Esophagus squamous epithelium (tissue), 5 donors: ENCODE results near the gene FAM174B. TPM values are rescaled to one million over a fixed set of nuclear protein-coding genes. Genes with fewer than 3 reads are reported as not detected.

Experiments used
- DNase-seq: peaks from one replicate; lab custom pipeline; 2025; lab: John Stamatoyannopoulos, UW
- H3K27ac ChIP-seq, 4 donors: fragments of 200-600 bp; sonication (generic); one replicate each; pipeline ENCODE4 v1.5.1; 2016 to 2019; ENCODE audit warnings: mild to moderate bottlenecking in 1 of 4
- H3K27me3 ChIP-seq, 4 donors: fragments of 200-600 bp; sonication (generic); 1 replicate in 3 of 4; 2 replicates in 1 of 4; pipeline versions ENCODE4 v1.5.1 to v1.6.0; 2017 to 2021; ENCODE audit warnings: antibody characterized with exemption in 1 of 4
- H3K36me3 ChIP-seq, 3 donors: fragments of 200-600 bp; sonication (generic); one replicate each; pipeline ENCODE4 v1.5.1; 2016 to 2019
- H3K4me1 ChIP-seq, 3 donors: fragments of 200-600 bp; sonication (generic); one replicate each; pipeline ENCODE4 v1.5.1; 2017 to 2019
- H3K4me3 ChIP-seq, 4 donors: fragments of 200-600 bp; sonication (generic); 1 replicate in 3 of 4; 2 replicates in 1 of 4; pipeline ENCODE4 v1.5.1; 2016 to 2019; ENCODE audit warnings: mild to moderate bottlenecking in 2 of 4, moderate library complexity in 1 of 4
- H3K9me3 ChIP-seq, 3 donors: fragments of 200-600 bp; sonication (generic); one replicate each; pipeline ENCODE4 v1.5.1; 2016 to 2019
- CTCF ChIP-seq, 6 experiments: fragments of 450-650 bp in 4 of 6; fragments of 200-600 bp in 2 of 6; sonication (generic) in 2 of 6; IDR thresholded peaks; one replicate each; pipeline ENCODE4 v1.5.1; 2016 to 2019; ENCODE audit warnings: antibody characterized with exemption in 6 of 6, mild to moderate bottlenecking in 4 of 6, moderate library complexity in 4 of 6
- POLR2A ChIP-seq, 4 donors: fragments of 450-650 bp; IDR thresholded peaks; one replicate each; pipeline ENCODE4 v1.6.1; 2017; ENCODE audit warnings: antibody characterized with exemption in 4 of 4, mild to moderate bottlenecking in 4 of 4, moderate library complexity in 3 of 4
- WGBS, 2 donors: methylation state at CpG; one replicate each; pipeline ENCODE4 v1.1.5; 2018; 5-methylcytosine and 5-hydroxymethylcytosine counted together
- intact Hi-C: fragments of 100-400 bp; cut with DNase I; formaldehyde crosslinking; loops from one replicate; pipeline ENCODE4 v1.15.0; 2022
- total RNA-seq, 4 donors: library from RNA; depleted of rRNA; stranded (reverse); fragments of >200 nt; gene quantifications; one replicate each; pipeline ENCODE4 v1.1.0, GENCODE V29; 2016
- donor health status: DM: yes; HTN: yes; CAD: no.

FAM174B gene
- total RNA-seq, 4 donors from 2014 or later = 1.4 to 11.7 (median 4.2) TPM

GRCh38 chr15:92687195-92687602 is 31.6 kb upstream of the FAM174B start:
- intact Hi-C loops = no loop called here
- TF ChIP-seq POLR2A (IDR thresholded peaks at IDR 0.05) (no peak), CTCF (IDR thresholded peaks at IDR 0.05) (no peak)
- Histone ChIP-seq H3K36me3 (no peaks in the 10 kb centered on the region), H3K27me3 (no peaks in the 10 kb centered on the region), H3K27ac (no peak overlapping the region), H3K9me3 (peaks cover 0 to 5% (median 0%) of the 10 kb centered on the region in 3 donors), H3K4me1 (peaks cover 0 to 26% (median 0%) of the 10 kb centered on the region in 3 donors), H3K4me3 (no peak overlapping the region)
- 37 to 43% methylated on average over 4 of the region's 4 CpGs for WGBS, 2 donors
- DNase-seq = no peak

GRCh38 chr15:92683511-92683834 is 27.9 kb upstream of the FAM174B start:
- intact Hi-C loops = no loop called here
- H3K9me3 ChIP-seq = no peaks in the 10 kb centered on the region
- WGBS, 2 donors = 54 to 70% methylated on average over 6 of the region's 6 CpGs

GRCh38 chr15:92682741-92683510 is 27.4 kb upstream of the FAM174B start:
- H3K4me3 ChIP-seq = no peak overlapping the region
- no peaks in the 10 kb centered on the region for H3K27me3 ChIP-seq
- no peaks in the 10 kb centered on the region for H3K9me3 ChIP-seq
- 71 to 83% methylated on average over 7 of the region's 7 CpGs for WGBS, 2 donors
- no peak for TF ChIP-seq CTCF (IDR thresholded peaks at IDR 0.05)
- TF ChIP-seq POLR2A (IDR thresholded peaks at IDR 0.05) = no peak
- intact Hi-C loops = no loop called here
- no peak for DNase-seq
- H3K4me1 ChIP-seq = peaks cover 0 to 27% (median 3%) of the 10 kb centered on the region in 3 donors
- H3K27ac ChIP-seq = peak overlapping the region in 3 of 4 donors; percentile 13 to 57 (median 37)
- no peaks in the 10 kb centered on the region for H3K36me3 ChIP-seq

More at GRCh38 chr15:92683511-92683834, 27.9 kb upstream of the FAM174B start:
- H3K27ac ChIP-seq = peak overlapping the region in 2 of 4 donors; percentile 13 to 37
- no peak for DNase-seq
- no peaks in the 10 kb centered on the region for H3K36me3 ChIP-seq
- no peak overlapping the region for H3K4me3 ChIP-seq
- no peaks in the 10 kb centered on the region for H3K27me3 ChIP-seq
- peaks cover 0 to 27% (median 3%) of the 10 kb centered on the region in 3 donors for H3K4me1 ChIP-seq
- peak in 4 of 6 experiments; percentile 22 to 56 (median 37) for TF ChIP-seq CTCF (IDR thresholded peaks at IDR 0.05)
- no peak for TF ChIP-seq POLR2A (IDR thresholded peaks at IDR 0.05)

GRCh38 chr15:92681141-92681631 is 25.6 kb upstream of the FAM174B start:
- peak overlapping the region in 3 of 4 donors; percentile 36 to 75 (median 57) for H3K27ac ChIP-seq
- WGBS, 2 donors = 31 to 36% methylated on average over 2 to 3 of the region's 3 CpGs
- intact Hi-C loops = no loop called here

More at GRCh38 chr15:92681141-92681631, 25.6 kb upstream of the FAM174B start:
- TF ChIP-seq POLR2A (IDR thresholded peaks at IDR 0.05) (no peak), CTCF (IDR thresholded peaks at IDR 0.05) (no peak)
- Histone ChIP-seq H3K9me3 (no peaks in the 10 kb centered on the region), H3K27me3 (no peaks in the 10 kb centered on the region), H3K4me1 (peaks cover 0 to 19% (median 3%) of the 10 kb centered on the region in 3 donors), H3K36me3 (no peaks in the 10 kb centered on the region), H3K4me3 (no peak overlapping the region)
- DNase-seq = no peak
